RWPE2 (cell line): ENCODE data around the gene OXNAD1.

Source experiments
- ATAC-seq: fragments of 200-7000 bp; cut with Tn5 transposase; 3 replicates; pipeline ENCODE4 v1.9.1; 2021; ENCODE audit warnings: low read depth
- DNase-seq: peaks from one replicate; pipeline ENCODE4 v3.0.0-alpha.2; 2020; ENCODE audit warnings: low spot score
- H3K27ac ChIP-seq: fragments of 450-650 bp; 2 replicates; pipeline ENCODE4 v1.5.1; 2017; ENCODE audit warnings: mild to moderate bottlenecking; ENCODE audit not compliant: poor library complexity, severe bottlenecking
- H3K27me3 ChIP-seq: fragments of 250-450 bp; sonication (Bioruptor Pico); 2 replicates; pipeline ENCODE4 v1.5.1; 2021; ENCODE audit warnings: mild to moderate bottlenecking, moderate library complexity; ENCODE audit not compliant: insufficient read depth, poor library complexity, severe bottlenecking
- H3K36me3 ChIP-seq: fragments of 250-450 bp; sonication (Bioruptor Pico); 2 replicates; pipeline ENCODE4 v1.5.1; 2020; ENCODE audit warnings: low read depth, mild to moderate bottlenecking, moderate library complexity
- H3K4me1 ChIP-seq: fragments of 250-450 bp; sonication (Bioruptor Pico); 2 replicates; pipeline ENCODE4 v1.5.1; 2021; ENCODE audit warnings: mild to moderate bottlenecking, moderate library complexity; ENCODE audit not compliant: insufficient read depth, poor library complexity, severe bottlenecking
- H3K4me3 ChIP-seq: fragments of 250-450 bp; sonication (Bioruptor Pico); 2 replicates; pipeline ENCODE4 v1.5.1; 2021; ENCODE audit warnings: mild to moderate bottlenecking, moderate library complexity; ENCODE audit not compliant: severe bottlenecking
- H3K9me3 ChIP-seq: fragments of 250-450 bp; sonication (Bioruptor Pico); 2 replicates; pipeline ENCODE4 v1.5.1; 2021; ENCODE audit warnings: mild to moderate bottlenecking, moderate library complexity; ENCODE audit not compliant: severe bottlenecking
- CTCF ChIP-seq: fragments of 450-650 bp; IDR thresholded peaks from one replicate; pipeline ENCODE4 v1.5.1; 2017; ENCODE audit warnings: mild to moderate bottlenecking, moderate library complexity; ENCODE audit not compliant: poor library complexity, severe bottlenecking

Gene OXNAD1

GRCh38 chr3:16234281-16234680 is 30.7 kb upstream of the OXNAD1 start:
- no peak for ATAC-seq
- Histone ChIP-seq H3K27me3 (no peaks in the 10 kb centered on the region), H3K27ac (no peak overlapping the region), H3K36me3 (no peaks in the 10 kb centered on the region), H3K4me1 (no peaks in the 10 kb centered on the region), H3K4me3 (no peak overlapping the region), H3K9me3 (no peaks in the 10 kb centered on the region)
- DNase-seq: no peak
- TF ChIP-seq CTCF: no peak

GRCh38 chr3:16236030-16236639 is 28.9 kb upstream of the OXNAD1 start:
- no peaks in the 10 kb centered on the region for H3K27me3 ChIP-seq
- no peak for DNase-seq
- no peak for TF ChIP-seq CTCF

GRCh38 chr3:16236856-16237393 is 28.1 kb upstream of the OXNAD1 start:
- Histone ChIP-seq H3K36me3 (no peaks in the 10 kb centered on the region), H3K27me3 (no peaks in the 10 kb centered on the region), H3K4me1 (peaks cover 8% of the 10 kb centered on the region), H3K4me3 (no peak overlapping the region), H3K27ac (no peak overlapping the region), H3K9me3 (no peaks in the 10 kb centered on the region)
- no peak for TF ChIP-seq CTCF
- no peak for DNase-seq
- no peak for ATAC-seq

More at GRCh38 chr3:16236030-16236639, 28.9 kb upstream of the OXNAD1 start:
- Histone ChIP-seq H3K9me3 (no peaks in the 10 kb centered on the region), H3K27ac (no peak overlapping the region), H3K4me1 (peaks cover 8% of the 10 kb centered on the region), H3K4me3 (no peak overlapping the region), H3K36me3 (no peaks in the 10 kb centered on the region)
- ATAC-seq: no peak

GRCh38 chr3:16239086-16239770 is 25.8 kb upstream of the OXNAD1 start:
- Histone ChIP-seq H3K27ac (no peak overlapping the region), H3K27me3 (no peaks in the 10 kb centered on the region), H3K9me3 (no peaks in the 10 kb centered on the region), H3K4me3 (no peak overlapping the region), H3K4me1 (peaks cover 8% of the 10 kb centered on the region), H3K36me3 (no peaks in the 10 kb centered on the region)
- TF ChIP-seq CTCF: no peak
- no peak for ATAC-seq
- no peak for DNase-seq

GRCh38 chr3:16239780-16240179 is 25.2 kb upstream of the OXNAD1 start:
- H3K4me1 ChIP-seq: peaks cover 8% of the 10 kb centered on the region
- no peaks in the 10 kb centered on the region for H3K27me3 ChIP-seq
- H3K4me3 ChIP-seq: no peak overlapping the region
- TF ChIP-seq CTCF: no peak
- no peaks in the 10 kb centered on the region for H3K36me3 ChIP-seq
- H3K27ac ChIP-seq: no peak overlapping the region
- DNase-seq (no peak), ATAC-seq (no peak)
- H3K9me3 ChIP-seq: no peaks in the 10 kb centered on the region
